ENCODE results near the gene PPP4C. TPM values are rescaled to one million over a fixed set of nuclear protein-coding genes. Genes with fewer than 3 reads are reported as not detected.

The PPP4C gene
- total RNA-seq, 1 donor from 2014 or later, result 128 TPM

GRCh38 chr16:30069611-30070462 lies 6.0 kb upstream of the PPP4C start:
- no peak overlapping the region for H3K4me3 Mint-ChIP-seq
- TF ChIP-seq CTCF (conservative IDR thresholded peaks at IDR 0.05), result no peak
- peaks cover 12% of the 10 kb centered on the region for H3K4me1 Mint-ChIP-seq (ENCODE audit: unreplicated experiment)
- no peaks in the 10 kb centered on the region for H3K9me3 Mint-ChIP-seq
- peaks cover 27% of the 10 kb centered on the region for H3K36me3 Mint-ChIP-seq
- H3K27ac Mint-ChIP-seq, result peak overlapping the region; percentile 42
- H3K27me3 Mint-ChIP-seq, result no peaks in the 10 kb centered on the region
- DNase-seq (ENCODE audit: extremely low spot score, unreplicated experiment), result no peak

GRCh38 chr16:30070490-30070889 lies 5.3 kb upstream of the PPP4C start:
- no peak for DNase-seq (ENCODE audit: extremely low spot score, unreplicated experiment)
- H3K4me1 Mint-ChIP-seq (ENCODE audit: unreplicated experiment), result peaks cover 12% of the 10 kb centered on the region
- peaks cover 27% of the 10 kb centered on the region for H3K36me3 Mint-ChIP-seq
- no peaks in the 10 kb centered on the region for H3K9me3 Mint-ChIP-seq
- peak overlapping the region; percentile 42 for H3K27ac Mint-ChIP-seq
- no peak overlapping the region for H3K4me3 Mint-ChIP-seq
- no peak for TF ChIP-seq CTCF (conservative IDR thresholded peaks at IDR 0.05)
- H3K27me3 Mint-ChIP-seq, result no peaks in the 10 kb centered on the region

GRCh38 chr16:30076276-30076791 lies 540 bp downstream of the PPP4C start:
- peaks cover 28% of the 10 kb centered on the region for H3K4me1 Mint-ChIP-seq (ENCODE audit: unreplicated experiment)
- H3K27ac Mint-ChIP-seq, result peak overlapping the region; percentile 96
- peaks cover 15% of the 10 kb centered on the region for H3K36me3 Mint-ChIP-seq
- DNase-seq (ENCODE audit: extremely low spot score, unreplicated experiment), result no peak
- no peaks in the 10 kb centered on the region for H3K9me3 Mint-ChIP-seq
- peak overlapping the region; percentile 97 for H3K4me3 Mint-ChIP-seq
- TF ChIP-seq CTCF (conservative IDR thresholded peaks at IDR 0.05), result no peak
- H3K27me3 Mint-ChIP-seq, result no peaks in the 10 kb centered on the region

GRCh38 chr16:30077656-30078055 lies 1.9 kb downstream of the PPP4C start:
- Mint-ChIP-seq H3K36me3 (peaks cover 15% of the 10 kb centered on the region), H3K4me1 (ENCODE audit: unreplicated experiment) (peaks cover 24% of the 10 kb centered on the region), H3K4me3 (peak overlapping the region; percentile 97), H3K27ac (peak overlapping the region; percentile 96), H3K9me3 (no peaks in the 10 kb centered on the region), H3K27me3 (no peaks in the 10 kb centered on the region)
- no peak for DNase-seq (ENCODE audit: extremely low spot score, unreplicated experiment)
- no peak for TF ChIP-seq CTCF (conservative IDR thresholded peaks at IDR 0.05)

GRCh38 chr16:30078744-30079143 lies 3.0 kb downstream of the PPP4C start:
- Mint-ChIP-seq H3K36me3 (peaks cover 15% of the 10 kb centered on the region), H3K4me1 (ENCODE audit: unreplicated experiment) (peaks cover 24% of the 10 kb centered on the region), H3K9me3 (no peaks in the 10 kb centered on the region), H3K27me3 (no peaks in the 10 kb centered on the region), H3K4me3 (no peak overlapping the region), H3K27ac (peak overlapping the region; percentile 16)
- DNase-seq (ENCODE audit: extremely low spot score, unreplicated experiment), result no peak
- no peak for TF ChIP-seq CTCF (conservative IDR thresholded peaks at IDR 0.05)

Data from type B pancreatic cell (in vitro differentiated cells).